ENCODE data around the gene SMG5.

DNA sequence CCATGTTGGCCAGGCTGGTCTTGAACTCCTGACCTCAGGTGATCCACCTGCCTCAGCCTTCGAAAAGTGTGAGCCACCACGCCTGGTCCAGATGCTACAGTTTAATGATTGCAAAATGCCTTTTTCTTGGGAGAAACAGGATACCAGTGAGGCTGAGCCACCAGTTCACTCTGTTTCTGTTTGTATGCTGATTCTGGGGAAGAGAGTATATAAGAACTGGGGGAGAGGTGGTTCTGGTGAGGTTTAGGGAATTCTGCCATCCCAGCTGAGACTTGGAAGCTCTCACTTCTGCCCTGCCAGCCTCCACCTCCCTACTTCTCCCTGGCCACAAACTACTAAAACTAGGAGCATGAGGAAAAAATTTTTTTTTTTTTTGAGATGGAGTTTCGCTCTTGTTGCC lies 77.9 kb downstream of the SMG5 start:
- TF ChIP-seq, protein P1, sequence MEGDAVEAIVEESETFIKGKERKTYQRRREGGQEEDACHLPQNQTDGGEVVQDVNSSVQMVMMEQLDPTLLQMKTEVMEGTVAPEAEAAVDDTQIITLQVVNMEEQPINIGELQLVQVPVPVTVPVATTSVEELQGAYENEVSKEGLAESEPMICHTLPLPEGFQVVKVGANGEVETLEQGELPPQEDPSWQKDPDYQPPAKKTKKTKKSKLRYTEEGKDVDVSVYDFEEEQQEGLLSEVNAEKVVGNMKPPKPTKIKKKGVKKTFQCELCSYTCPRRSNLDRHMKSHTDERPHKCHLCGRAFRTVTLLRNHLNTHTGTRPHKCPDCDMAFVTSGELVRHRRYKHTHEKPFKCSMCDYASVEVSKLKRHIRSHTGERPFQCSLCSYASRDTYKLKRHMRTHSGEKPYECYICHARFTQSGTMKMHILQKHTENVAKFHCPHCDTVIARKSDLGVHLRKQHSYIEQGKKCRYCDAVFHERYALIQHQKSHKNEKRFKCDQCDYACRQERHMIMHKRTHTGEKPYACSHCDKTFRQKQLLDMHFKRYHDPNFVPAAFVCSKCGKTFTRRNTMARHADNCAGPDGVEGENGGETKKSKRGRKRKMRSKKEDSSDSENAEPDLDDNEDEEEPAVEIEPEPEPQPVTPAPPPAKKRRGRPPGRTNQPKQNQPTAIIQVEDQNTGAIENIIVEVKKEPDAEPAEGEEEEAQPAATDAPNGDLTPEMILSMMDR (IDR thresholded peaks at IDR 0.05) = no peak
- no peak for TF ChIP-seq POLR2AphosphoS5 (IDR thresholded peaks at IDR 0.05)

All from esophagus muscularis mucosa (tissue), 3 donors.